ENCODE results near the gene SORD. TPM values are rescaled to one million over a fixed set of nuclear protein-coding genes. Genes with fewer than 3 reads are reported as not detected.
"Not testable (repeated sequence)": the region's sequence is repeated elsewhere in the genome, so short reads cannot be mapped to it uniquely, and the experiment has no call there.

The SORD gene
- total RNA-seq, 1 donor from 2014 or later, result 54.8 TPM

DNA sequence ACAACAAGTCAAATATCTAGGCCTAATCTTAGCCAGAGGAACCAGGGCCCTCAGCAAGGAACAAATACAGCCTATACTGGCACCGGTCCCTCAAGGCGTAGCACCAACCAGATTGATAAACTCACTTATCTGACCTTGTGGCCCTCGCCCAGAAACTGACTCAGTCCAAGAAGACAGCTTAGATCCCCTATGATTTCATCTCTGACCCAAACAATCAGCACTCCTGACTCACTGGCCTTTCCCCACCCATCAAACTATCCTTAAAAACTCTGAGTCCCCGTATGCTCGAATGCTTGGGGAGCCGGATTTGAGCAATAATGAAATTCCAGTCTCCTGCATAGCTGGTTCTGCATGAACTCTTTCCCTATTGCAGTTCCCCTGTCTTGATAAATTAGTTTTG, 1.6 kb upstream of the SORD start:
- Mint-ChIP-seq H3K36me3 (ENCODE audit: low read depth) (peaks cover 3% of the 10 kb centered on the region), H3K27ac (ENCODE audit: unreplicated experiment) (no peak overlapping the region), H3K9me3 (peaks cover 4% of the 10 kb centered on the region), H3K4me3 (peak overlapping the region; percentile 76), H3K4me1 (peaks cover 23% of the 10 kb centered on the region), H3K27me3 (ENCODE audit: low read depth) (peaks cover 31% of the 10 kb centered on the region)
- no peak for DNase-seq (ENCODE audit: low read depth, low spot score)
- TF ChIP-seq, protein P1, sequence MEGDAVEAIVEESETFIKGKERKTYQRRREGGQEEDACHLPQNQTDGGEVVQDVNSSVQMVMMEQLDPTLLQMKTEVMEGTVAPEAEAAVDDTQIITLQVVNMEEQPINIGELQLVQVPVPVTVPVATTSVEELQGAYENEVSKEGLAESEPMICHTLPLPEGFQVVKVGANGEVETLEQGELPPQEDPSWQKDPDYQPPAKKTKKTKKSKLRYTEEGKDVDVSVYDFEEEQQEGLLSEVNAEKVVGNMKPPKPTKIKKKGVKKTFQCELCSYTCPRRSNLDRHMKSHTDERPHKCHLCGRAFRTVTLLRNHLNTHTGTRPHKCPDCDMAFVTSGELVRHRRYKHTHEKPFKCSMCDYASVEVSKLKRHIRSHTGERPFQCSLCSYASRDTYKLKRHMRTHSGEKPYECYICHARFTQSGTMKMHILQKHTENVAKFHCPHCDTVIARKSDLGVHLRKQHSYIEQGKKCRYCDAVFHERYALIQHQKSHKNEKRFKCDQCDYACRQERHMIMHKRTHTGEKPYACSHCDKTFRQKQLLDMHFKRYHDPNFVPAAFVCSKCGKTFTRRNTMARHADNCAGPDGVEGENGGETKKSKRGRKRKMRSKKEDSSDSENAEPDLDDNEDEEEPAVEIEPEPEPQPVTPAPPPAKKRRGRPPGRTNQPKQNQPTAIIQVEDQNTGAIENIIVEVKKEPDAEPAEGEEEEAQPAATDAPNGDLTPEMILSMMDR (conservative IDR thresholded peaks at IDR 0.05), result no peak

DNA sequence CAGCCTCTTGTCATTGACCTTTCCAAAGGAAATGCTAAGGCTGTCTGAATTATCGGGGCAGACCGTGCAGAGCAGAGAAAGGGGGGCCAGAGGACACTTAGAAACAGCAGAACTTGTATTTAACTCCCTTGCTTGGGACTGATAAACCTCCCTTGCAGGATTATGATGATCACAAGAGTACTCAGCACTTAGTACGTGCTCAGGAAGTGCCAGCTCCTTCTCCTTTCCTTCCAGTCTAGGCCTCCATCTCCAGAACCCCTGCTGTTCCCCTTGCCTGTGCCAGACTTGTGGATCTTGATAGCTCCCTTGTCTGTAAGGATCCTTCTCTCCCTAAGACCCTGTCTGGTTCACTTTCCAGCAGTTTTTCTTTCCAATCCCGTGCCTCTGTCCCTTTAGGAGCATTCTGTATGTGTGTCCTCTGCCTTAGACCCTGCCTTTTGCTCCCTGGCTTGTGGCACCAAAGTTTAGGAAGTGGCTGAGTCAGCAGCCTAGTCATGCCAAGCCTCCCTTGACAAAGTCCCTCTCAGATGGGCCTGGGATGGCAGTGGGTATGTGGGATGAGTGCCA, 747 bp downstream of the SORD start:
- Mint-ChIP-seq H3K4me3 (peak overlapping the region; percentile 92), H3K9me3 (no peaks in the 10 kb centered on the region), H3K4me1 (peaks cover 37% of the 10 kb centered on the region)

DNA sequence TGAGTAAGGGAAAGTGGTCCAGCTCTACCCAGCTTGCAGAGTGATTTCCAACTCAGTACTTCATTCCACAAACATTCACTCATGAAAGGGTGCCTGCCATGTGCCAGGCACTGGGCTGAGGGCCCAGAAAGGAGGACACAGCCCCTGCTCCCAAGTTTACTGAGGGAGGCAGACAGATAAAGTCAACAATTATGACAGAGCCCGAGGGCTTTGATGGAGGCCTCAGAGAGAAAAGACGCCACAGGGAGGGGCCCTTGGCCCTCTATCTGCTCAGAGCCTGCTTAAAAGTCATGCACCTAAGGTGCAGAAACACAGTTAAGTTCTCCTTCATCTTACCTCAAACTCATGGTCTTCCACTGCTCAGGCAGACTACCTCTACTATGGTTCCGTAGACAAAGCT, 1.7 kb downstream of the SORD start:
- H3K4me3 Mint-ChIP-seq, result peak overlapping the region; percentile 62
- H3K4me1 Mint-ChIP-seq, result peaks cover 37% of the 10 kb centered on the region
- not testable (repeated sequence) for DNase-seq (ENCODE audit: low read depth, low spot score); H3K27me3 Mint-ChIP-seq (ENCODE audit: low read depth); H3K9me3 Mint-ChIP-seq; H3K27ac Mint-ChIP-seq (ENCODE audit: unreplicated experiment)
- H3K36me3 Mint-ChIP-seq (ENCODE audit: low read depth), result peaks cover 18% of the 10 kb centered on the region

More for the DNA sequence above, 747 bp downstream of the SORD start:
- DNase-seq (ENCODE audit: low read depth, low spot score), result no peak
- TF ChIP-seq, protein P1 (conservative IDR thresholded peaks at IDR 0.05), result no peak
- peaks cover 11% of the 10 kb centered on the region for H3K36me3 Mint-ChIP-seq (ENCODE audit: low read depth)
- peaks cover 13% of the 10 kb centered on the region for H3K27me3 Mint-ChIP-seq (ENCODE audit: low read depth)
- H3K27ac Mint-ChIP-seq (ENCODE audit: unreplicated experiment), result peak overlapping the region; percentile 88

DNA sequence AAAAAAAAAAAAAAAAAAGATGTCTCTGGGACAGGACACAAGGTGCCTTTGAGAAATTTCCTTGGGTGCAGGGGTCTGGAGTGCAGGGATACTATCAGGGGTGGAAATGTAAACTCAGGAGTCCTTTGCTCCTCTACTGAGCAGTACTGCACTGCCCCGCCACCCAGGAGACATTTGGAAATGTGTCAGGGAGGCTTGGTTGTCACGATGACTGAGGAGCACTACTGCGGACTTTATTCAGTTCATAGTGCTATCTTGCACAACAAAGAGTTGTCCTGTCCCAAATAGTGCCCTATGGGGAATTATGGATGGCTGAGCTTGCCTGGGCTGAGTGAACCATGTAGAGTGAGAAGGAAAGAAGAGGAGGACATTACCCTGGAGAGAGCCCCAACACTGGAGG, 2.6 kb downstream of the SORD start:
- H3K27me3 Mint-ChIP-seq (ENCODE audit: low read depth); H3K9me3 Mint-ChIP-seq; DNase-seq (ENCODE audit: low read depth, low spot score): not testable (repeated sequence)
- Mint-ChIP-seq H3K4me1 (peaks cover 37% of the 10 kb centered on the region), H3K27ac (ENCODE audit: unreplicated experiment) (peak overlapping the region; percentile 27), H3K36me3 (ENCODE audit: low read depth) (peaks cover 28% of the 10 kb centered on the region), H3K4me3 (peak overlapping the region; percentile 74)

DNA sequence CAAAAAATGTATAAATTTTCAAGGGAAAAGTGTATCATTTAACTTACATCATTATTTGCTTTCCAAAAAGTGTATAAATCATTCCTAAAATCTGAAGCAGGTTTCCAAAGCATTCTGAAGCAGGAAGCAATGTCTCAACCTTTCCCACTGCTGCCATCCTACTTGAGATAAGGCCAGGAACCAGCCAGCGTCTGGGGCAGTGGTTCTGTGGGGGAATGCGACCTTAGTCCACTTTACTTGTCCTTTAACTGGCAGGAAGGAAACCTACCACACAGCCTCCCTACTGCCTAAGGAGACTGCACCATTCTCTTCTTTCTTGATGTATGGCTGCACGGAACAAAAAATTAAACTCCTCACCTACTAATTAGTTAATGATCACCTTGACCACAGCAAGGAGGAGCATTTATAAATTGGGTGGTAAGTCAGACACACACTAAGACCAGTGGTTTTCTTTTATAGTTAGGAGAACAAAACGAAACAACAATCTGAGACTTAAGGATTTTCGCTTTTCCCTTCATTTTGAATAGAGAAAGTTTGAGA, 3.7 kb downstream of the SORD start:
- DNase-seq (ENCODE audit: low read depth, low spot score), result no peak
- peaks cover 35% of the 10 kb centered on the region for H3K36me3 Mint-ChIP-seq (ENCODE audit: low read depth)
- H3K27ac Mint-ChIP-seq (ENCODE audit: unreplicated experiment), result peak overlapping the region; percentile 86
- H3K9me3 Mint-ChIP-seq, result peaks cover 4% of the 10 kb centered on the region
- peak overlapping the region; percentile 61 for H3K4me3 Mint-ChIP-seq
- TF ChIP-seq, protein P1 (conservative IDR thresholded peaks at IDR 0.05), result no peak
- H3K27me3 Mint-ChIP-seq (ENCODE audit: low read depth), result no peaks in the 10 kb centered on the region
- H3K4me1 Mint-ChIP-seq, result peaks cover 37% of the 10 kb centered on the region

DNA sequence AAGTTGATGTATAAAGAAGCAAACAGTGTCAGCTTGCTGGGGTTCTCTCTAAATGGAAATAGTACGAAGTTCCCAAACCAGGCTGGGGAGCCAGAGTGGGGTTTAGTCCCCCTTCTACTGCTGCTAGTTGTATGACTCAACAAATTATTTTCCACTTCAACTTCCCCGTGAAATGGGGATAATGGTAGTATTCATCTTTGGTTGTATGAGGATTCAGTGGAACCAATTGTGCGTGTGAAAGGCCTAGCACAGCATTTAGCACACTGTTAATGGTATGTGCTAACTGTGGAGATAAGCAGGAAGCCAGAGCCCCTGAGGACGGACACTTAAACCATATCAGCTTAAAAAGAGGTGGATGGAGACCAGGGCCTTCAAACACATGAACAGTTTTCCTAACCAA, 4.2 kb downstream of the SORD start:
- TF ChIP-seq, protein P1 (conservative IDR thresholded peaks at IDR 0.05), result no peak
- peaks cover 37% of the 10 kb centered on the region for H3K4me1 Mint-ChIP-seq
- H3K36me3 Mint-ChIP-seq (ENCODE audit: low read depth), result peaks cover 35% of the 10 kb centered on the region
- H3K4me3 Mint-ChIP-seq, result peak overlapping the region; percentile 38
- H3K27me3 Mint-ChIP-seq (ENCODE audit: low read depth), result no peaks in the 10 kb centered on the region
- DNase-seq (ENCODE audit: low read depth, low spot score), result no peak
- H3K27ac Mint-ChIP-seq (ENCODE audit: unreplicated experiment), result peak overlapping the region; percentile 86
- peaks cover 4% of the 10 kb centered on the region for H3K9me3 Mint-ChIP-seq
